Nephron progenitor cell (in vitro differentiated cells): Measurements from ENCODE around the gene ERI2.

Source experiments
- DNase-seq: peaks from one replicate; pipeline ENCODE4 v3.0.0; 2021
- H3K27ac Mint-ChIP-seq: 2 replicates; pipeline ENCODE4 v1.8.0; 2021; ENCODE audit warnings: mild to moderate bottlenecking, moderate library complexity, mixed read lengths
- H3K27me3 Mint-ChIP-seq: 2 replicates; pipeline ENCODE4 v1.8.0; 2021; ENCODE audit warnings: mild to moderate bottlenecking, low read depth, mixed read lengths; ENCODE audit not compliant: poor library complexity
- H3K36me3 Mint-ChIP-seq: 2 replicates; pipeline ENCODE4 v1.8.0; 2021; ENCODE audit warnings: low read depth, mixed read lengths
- H3K4me1 Mint-ChIP-seq: 2 replicates; pipeline ENCODE4 v1.8.0; 2021; ENCODE audit warnings: mixed read lengths
- H3K4me3 Mint-ChIP-seq: 2 replicates; pipeline ENCODE4 v1.8.0; 2021; ENCODE audit warnings: mild to moderate bottlenecking, moderate library complexity, mixed read lengths
- H3K9me3 Mint-ChIP-seq: 2 replicates; pipeline ENCODE4 v1.8.0; 2021; ENCODE audit warnings: mild to moderate bottlenecking, moderate library complexity, mixed read lengths
- TF ChIP-seq, protein P1 (sequence below): fragments of 200-600 bp; sonication (generic); IDR thresholded peaks from 2 replicates; pipeline ENCODE4 v1.5.0; 2021; ENCODE audit warnings: antibody characterized with exemption

ERI2 gene

DNA sequence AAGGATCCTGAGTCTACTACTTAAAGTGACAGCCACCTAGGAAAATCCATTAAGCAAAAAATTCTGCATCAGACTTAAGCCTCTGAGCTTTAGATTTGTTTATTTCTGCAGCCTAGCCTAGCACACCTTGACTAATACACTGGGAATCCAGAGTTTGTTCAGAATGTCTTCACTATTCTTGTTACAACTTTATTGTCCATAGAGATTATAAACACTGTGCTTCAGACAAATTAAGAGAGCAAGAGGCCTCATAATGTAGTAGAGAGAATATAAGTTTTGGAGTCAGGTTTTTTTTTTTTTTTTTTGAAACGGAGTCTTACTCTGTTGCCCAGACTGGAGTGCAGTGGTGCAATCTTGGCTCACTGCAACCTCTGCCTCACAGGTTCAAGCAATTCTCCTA lies 55.7 kb downstream of the ERI2 start:
- no peaks in the 10 kb centered on the region for H3K36me3 Mint-ChIP-seq
- peaks cover 19% of the 10 kb centered on the region for H3K27me3 Mint-ChIP-seq
- TF ChIP-seq, protein P1, sequence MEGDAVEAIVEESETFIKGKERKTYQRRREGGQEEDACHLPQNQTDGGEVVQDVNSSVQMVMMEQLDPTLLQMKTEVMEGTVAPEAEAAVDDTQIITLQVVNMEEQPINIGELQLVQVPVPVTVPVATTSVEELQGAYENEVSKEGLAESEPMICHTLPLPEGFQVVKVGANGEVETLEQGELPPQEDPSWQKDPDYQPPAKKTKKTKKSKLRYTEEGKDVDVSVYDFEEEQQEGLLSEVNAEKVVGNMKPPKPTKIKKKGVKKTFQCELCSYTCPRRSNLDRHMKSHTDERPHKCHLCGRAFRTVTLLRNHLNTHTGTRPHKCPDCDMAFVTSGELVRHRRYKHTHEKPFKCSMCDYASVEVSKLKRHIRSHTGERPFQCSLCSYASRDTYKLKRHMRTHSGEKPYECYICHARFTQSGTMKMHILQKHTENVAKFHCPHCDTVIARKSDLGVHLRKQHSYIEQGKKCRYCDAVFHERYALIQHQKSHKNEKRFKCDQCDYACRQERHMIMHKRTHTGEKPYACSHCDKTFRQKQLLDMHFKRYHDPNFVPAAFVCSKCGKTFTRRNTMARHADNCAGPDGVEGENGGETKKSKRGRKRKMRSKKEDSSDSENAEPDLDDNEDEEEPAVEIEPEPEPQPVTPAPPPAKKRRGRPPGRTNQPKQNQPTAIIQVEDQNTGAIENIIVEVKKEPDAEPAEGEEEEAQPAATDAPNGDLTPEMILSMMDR = no peak
- DNase-seq = no peak
- H3K4me1 Mint-ChIP-seq = no peaks in the 10 kb centered on the region
- H3K4me3 Mint-ChIP-seq = no peak overlapping the region
- H3K27ac Mint-ChIP-seq = no peak overlapping the region
- peaks cover 13% of the 10 kb centered on the region for H3K9me3 Mint-ChIP-seq

GRCh38 chr16:20749474-20749873 lies 56.8 kb downstream of the ERI2 start:
- Mint-ChIP-seq H3K27ac (no peak overlapping the region), H3K27me3 (peaks cover 19% of the 10 kb centered on the region), H3K4me1 (no peaks in the 10 kb centered on the region), H3K9me3 (peaks cover 13% of the 10 kb centered on the region), H3K36me3 (no peaks in the 10 kb centered on the region), H3K4me3 (no peak overlapping the region)
- no peak for DNase-seq
- TF ChIP-seq, protein P1 = no peak

GRCh38 chr16:20747030-20747816 lies 59.0 kb downstream of the ERI2 start:
- H3K27me3 Mint-ChIP-seq = peaks cover 3% of the 10 kb centered on the region
- H3K4me3 Mint-ChIP-seq = no peak overlapping the region
- H3K27ac Mint-ChIP-seq = no peak overlapping the region
- no peak for DNase-seq
- H3K36me3 Mint-ChIP-seq = peaks cover 4% of the 10 kb centered on the region
- H3K9me3 Mint-ChIP-seq = peaks cover 17% of the 10 kb centered on the region
- TF ChIP-seq, protein P1 = no peak
- H3K4me1 Mint-ChIP-seq = no peaks in the 10 kb centered on the region

DNA sequence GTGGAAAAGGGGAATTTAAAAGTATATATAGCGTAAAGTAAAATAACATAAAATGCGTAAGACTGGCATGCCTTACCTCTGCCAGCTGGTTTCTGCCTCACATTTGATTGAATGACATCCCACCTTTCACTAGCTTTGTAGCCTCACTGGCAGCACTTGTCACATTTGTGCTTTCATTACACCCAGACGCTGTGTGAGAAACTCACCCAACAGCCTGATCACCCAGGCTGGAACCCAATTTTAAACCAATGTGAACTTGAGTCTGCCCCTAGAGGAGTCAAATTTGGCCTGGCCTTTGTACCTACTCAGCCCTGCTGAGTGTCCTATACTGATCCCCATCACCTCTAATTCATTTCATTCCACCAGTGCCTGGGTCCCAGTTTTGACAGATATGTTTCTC lies 59.8 kb downstream of the ERI2 start:
- TF ChIP-seq, protein P1 = no peak
- H3K4me3 Mint-ChIP-seq = no peak overlapping the region
- no peaks in the 10 kb centered on the region for H3K4me1 Mint-ChIP-seq
- H3K9me3 Mint-ChIP-seq = peaks cover 17% of the 10 kb centered on the region
- no peak overlapping the region for H3K27ac Mint-ChIP-seq
- no peak for DNase-seq
- H3K36me3 Mint-ChIP-seq = peaks cover 4% of the 10 kb centered on the region
- peaks cover 3% of the 10 kb centered on the region for H3K27me3 Mint-ChIP-seq
